Astrocyte (in vitro differentiated cells and primary cell): ENCODE measurements around the gene ZNF277. TPM values are rescaled to one million over a fixed set of nuclear protein-coding genes. Genes with fewer than 3 reads are reported as not detected.

Source experiments
- DNase-seq: peaks from one replicate; pipeline ENCODE4 v3.0.0-alpha.2; 2010; ENCODE audit warnings: low read depth
- FAIRE-seq: peaks from 2 replicates; lab custom pipeline; 2011; peaks lifted over from hg19 to GRCh38; lab: Jason Lieb, UNC
- H2AFZ ChIP-seq: 2 replicates; pipeline ENCODE4 v1.6.0; 2012; ENCODE audit warnings: low read depth, low read length, inconsistent platforms
- H3K27ac ChIP-seq: 2 replicates; pipeline ENCODE4 v1.5.1; 2011; ENCODE audit warnings: low read depth, low read length, inconsistent platforms
- H3K27me3 ChIP-seq: 2 replicates; pipeline ENCODE4 v1.6.0; 2011; ENCODE audit warnings: low read length, inconsistent platforms; ENCODE audit not compliant: insufficient read depth
- H3K36me3 ChIP-seq: 2 replicates; pipeline ENCODE4 v1.5.1; 2011; ENCODE audit warnings: low read length, inconsistent platforms; ENCODE audit not compliant: insufficient read depth
- H3K4me1 ChIP-seq: 2 replicates; pipeline ENCODE4 v1.5.1; 2011; ENCODE audit warnings: low read length, inconsistent platforms; ENCODE audit not compliant: insufficient read depth
- H3K4me2 ChIP-seq: 2 replicates; pipeline ENCODE4 v1.6.0; 2012; ENCODE audit warnings: low read length, inconsistent platforms
- H3K4me3 ChIP-seq: 2 replicates; pipeline ENCODE4 v1.5.1; 2011; ENCODE audit warnings: low read depth, mild to moderate bottlenecking, low read length, inconsistent platforms; ENCODE audit not compliant: insufficient read depth
- H3K79me2 ChIP-seq: 2 replicates; pipeline ENCODE4 v1.6.0; 2012; ENCODE audit warnings: mild to moderate bottlenecking, low read length, inconsistent platforms; ENCODE audit not compliant: insufficient read depth
- H3K9ac ChIP-seq: 2 replicates; pipeline ENCODE4 v1.6.0; 2012; ENCODE audit warnings: mild to moderate bottlenecking, low read length, inconsistent platforms
- H3K9me3 ChIP-seq: 2 replicates; pipeline ENCODE4 v1.5.1; 2012; ENCODE audit warnings: low read depth, mild to moderate bottlenecking, low read length, inconsistent platforms; ENCODE audit not compliant: insufficient read depth
- H4K20me1 ChIP-seq: 2 replicates; pipeline ENCODE4 v1.6.0; 2012; ENCODE audit warnings: low read length, inconsistent platforms; ENCODE audit not compliant: insufficient read depth
- H3K27ac Mint-ChIP-seq: one replicate; pipeline ENCODE4 v1.8.0; 2021; ENCODE audit warnings: mild to moderate bottlenecking, mixed read lengths; ENCODE audit not compliant: unreplicated experiment
- H3K27me3 Mint-ChIP-seq: one replicate; pipeline ENCODE4 v1.8.0; 2021; ENCODE audit warnings: low read depth, mixed read lengths; ENCODE audit not compliant: unreplicated experiment
- H3K36me3 Mint-ChIP-seq: one replicate; pipeline ENCODE4 v1.8.0; 2021; ENCODE audit warnings: low read depth, mixed read lengths; ENCODE audit not compliant: unreplicated experiment
- H3K4me1 Mint-ChIP-seq: one replicate; pipeline ENCODE4 v1.8.0; 2021; ENCODE audit warnings: low read depth, mixed read lengths; ENCODE audit not compliant: unreplicated experiment
- H3K4me3 Mint-ChIP-seq: one replicate; pipeline ENCODE4 v1.8.0; 2021; ENCODE audit warnings: mild to moderate bottlenecking, moderate library complexity, mixed read lengths; ENCODE audit not compliant: unreplicated experiment
- H3K9me3 Mint-ChIP-seq: one replicate; pipeline ENCODE4 v1.8.0; 2021; ENCODE audit warnings: mild to moderate bottlenecking, mixed read lengths; ENCODE audit not compliant: unreplicated experiment
- EZH2 ChIP-seq: IDR thresholded peaks from 2 replicates; pipeline ENCODE4 v1.6.1; 2012; ENCODE audit warnings: mild to moderate bottlenecking, low read length, inconsistent platforms; ENCODE audit not compliant: insufficient read depth
- total RNA-seq: library from RNA; stranded (reverse); gene quantifications from 2 replicates; pipeline ENCODE4 v1.2.1, GENCODE V29; 2021
- TF ChIP-seq, protein P1 (sequence below): IDR thresholded peaks from 2 replicates; pipeline ENCODE4 v1.5.1; 2011; ENCODE audit warnings: low read depth, mild to moderate bottlenecking, inconsistent platforms, low read length, moderate library complexity; ENCODE audit not compliant: insufficient read depth

The ZNF277 gene
- total RNA-seq, 1 donor from 2014 or later = 23.0 TPM

DNA sequence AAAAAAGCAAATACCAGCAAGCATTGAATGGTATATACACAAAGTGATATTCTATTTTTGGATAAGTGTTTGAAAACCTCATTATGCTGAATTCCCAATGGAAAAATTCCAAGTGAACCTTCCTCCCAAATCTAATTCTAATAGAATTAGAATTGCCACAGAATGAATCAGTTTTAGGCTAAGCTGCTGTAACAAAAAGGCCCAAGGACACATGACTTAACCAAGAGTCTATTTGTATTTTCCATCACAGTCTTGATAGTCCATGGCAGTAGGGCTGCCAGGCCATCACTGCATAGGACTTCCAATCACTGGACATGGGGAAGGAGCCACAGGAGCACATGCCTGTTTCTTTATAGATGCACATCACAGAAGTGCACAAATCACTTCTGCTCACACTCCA, 152.6 kb downstream of the ZNF277 start:
- no peak for DNase-seq
- H3K27ac Mint-ChIP-seq = no peak overlapping the region

DNA sequence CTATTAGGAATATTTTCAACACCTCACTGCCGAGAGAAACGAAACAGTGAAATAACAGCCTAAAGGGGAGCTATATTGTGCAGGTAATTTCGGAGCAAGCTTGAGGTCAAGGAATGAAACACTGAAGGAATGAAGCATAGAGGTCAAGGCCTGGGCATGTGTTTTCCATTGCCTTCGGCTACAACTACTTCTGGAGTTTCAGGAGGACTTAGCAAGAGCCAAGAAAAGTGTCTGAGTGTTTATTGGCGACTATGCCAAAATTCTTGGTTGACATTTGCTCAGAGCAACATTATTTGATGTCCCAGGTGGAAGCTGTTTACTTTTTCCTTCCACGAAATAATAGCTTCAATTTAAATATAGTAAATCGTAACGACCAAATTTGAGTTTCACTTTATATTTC, 154.2 kb downstream of the ZNF277 start:
- no peak for FAIRE-seq
- peaks cover 3% of the 10 kb centered on the region for H3K4me1 Mint-ChIP-seq
- H3K4me1 ChIP-seq = no peaks in the 10 kb centered on the region

More for the DNA sequence above, 152.6 kb downstream of the ZNF277 start:
- H3K4me1 ChIP-seq = no peaks in the 10 kb centered on the region
- no peaks in the 10 kb centered on the region for H3K9me3 ChIP-seq
- H3K4me1 Mint-ChIP-seq = peaks cover 3% of the 10 kb centered on the region
- H3K9me3 Mint-ChIP-seq = peaks cover 4% of the 10 kb centered on the region
- TF ChIP-seq, protein P1, sequence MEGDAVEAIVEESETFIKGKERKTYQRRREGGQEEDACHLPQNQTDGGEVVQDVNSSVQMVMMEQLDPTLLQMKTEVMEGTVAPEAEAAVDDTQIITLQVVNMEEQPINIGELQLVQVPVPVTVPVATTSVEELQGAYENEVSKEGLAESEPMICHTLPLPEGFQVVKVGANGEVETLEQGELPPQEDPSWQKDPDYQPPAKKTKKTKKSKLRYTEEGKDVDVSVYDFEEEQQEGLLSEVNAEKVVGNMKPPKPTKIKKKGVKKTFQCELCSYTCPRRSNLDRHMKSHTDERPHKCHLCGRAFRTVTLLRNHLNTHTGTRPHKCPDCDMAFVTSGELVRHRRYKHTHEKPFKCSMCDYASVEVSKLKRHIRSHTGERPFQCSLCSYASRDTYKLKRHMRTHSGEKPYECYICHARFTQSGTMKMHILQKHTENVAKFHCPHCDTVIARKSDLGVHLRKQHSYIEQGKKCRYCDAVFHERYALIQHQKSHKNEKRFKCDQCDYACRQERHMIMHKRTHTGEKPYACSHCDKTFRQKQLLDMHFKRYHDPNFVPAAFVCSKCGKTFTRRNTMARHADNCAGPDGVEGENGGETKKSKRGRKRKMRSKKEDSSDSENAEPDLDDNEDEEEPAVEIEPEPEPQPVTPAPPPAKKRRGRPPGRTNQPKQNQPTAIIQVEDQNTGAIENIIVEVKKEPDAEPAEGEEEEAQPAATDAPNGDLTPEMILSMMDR = no peak
- TF ChIP-seq EZH2 = no peak
- H4K20me1 ChIP-seq = no peaks in the 10 kb centered on the region
- no peak overlapping the region for H3K9ac ChIP-seq
- no peak overlapping the region for H3K4me3 Mint-ChIP-seq
- no peak overlapping the region for H2AFZ ChIP-seq
- no peak overlapping the region for H3K27ac ChIP-seq
- H3K4me3 ChIP-seq = no peak overlapping the region
- no peaks in the 10 kb centered on the region for H3K27me3 ChIP-seq
- no peaks in the 10 kb centered on the region for H3K36me3 Mint-ChIP-seq
- no peaks in the 10 kb centered on the region for H3K79me2 ChIP-seq
- H3K4me2 ChIP-seq = no peak overlapping the region
- no peaks in the 10 kb centered on the region for H3K36me3 ChIP-seq
- FAIRE-seq = no peak
- H3K27me3 Mint-ChIP-seq = no peaks in the 10 kb centered on the region

DNA sequence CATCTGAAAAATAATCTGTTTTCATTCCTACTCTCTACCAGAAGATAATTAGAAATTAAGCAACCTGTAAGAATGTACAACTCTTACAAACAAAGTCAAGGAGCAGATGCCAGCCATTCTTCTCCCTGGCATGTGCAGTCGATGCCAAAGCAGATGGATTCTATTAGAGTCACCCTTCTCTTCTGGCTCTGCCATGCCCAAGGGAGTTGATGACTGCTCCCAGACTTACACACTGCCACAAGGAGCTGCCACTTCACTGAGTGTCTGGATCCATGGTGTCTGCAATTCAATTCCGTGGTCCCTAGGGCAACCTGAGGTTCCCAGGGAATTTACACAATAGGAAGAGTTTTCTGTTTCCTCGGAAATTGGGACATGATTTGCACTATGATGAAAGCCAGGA, 154.7 kb downstream of the ZNF277 start:
- peaks cover 3% of the 10 kb centered on the region for H3K4me1 Mint-ChIP-seq

More for the DNA sequence above, 154.2 kb downstream of the ZNF277 start:
- no peaks in the 10 kb centered on the region for H3K9me3 ChIP-seq
- Mint-ChIP-seq H3K4me3 (no peak overlapping the region), H3K27ac (no peak overlapping the region), H3K27me3 (no peaks in the 10 kb centered on the region), H3K9me3 (peaks cover 4% of the 10 kb centered on the region), H3K36me3 (no peaks in the 10 kb centered on the region)
- H3K27me3 ChIP-seq = no peaks in the 10 kb centered on the region
- H3K4me3 ChIP-seq = no peak overlapping the region
- no peak overlapping the region for H3K9ac ChIP-seq
- H2AFZ ChIP-seq = no peak overlapping the region
- H3K27ac ChIP-seq = no peak overlapping the region
- H3K36me3 ChIP-seq = no peaks in the 10 kb centered on the region
- no peak for TF ChIP-seq EZH2
- TF ChIP-seq, protein P1 = no peak
- no peak overlapping the region for H3K4me2 ChIP-seq
- no peaks in the 10 kb centered on the region for H3K79me2 ChIP-seq
- no peak for DNase-seq
- no peaks in the 10 kb centered on the region for H4K20me1 ChIP-seq

More for the DNA sequence above, 154.7 kb downstream of the ZNF277 start:
- H3K9me3 Mint-ChIP-seq = peaks cover 4% of the 10 kb centered on the region
- no peak overlapping the region for H3K27ac ChIP-seq
- no peak overlapping the region for H3K4me2 ChIP-seq
- H4K20me1 ChIP-seq = no peaks in the 10 kb centered on the region
- H3K27me3 ChIP-seq = no peaks in the 10 kb centered on the region
- H3K4me3 ChIP-seq = no peak overlapping the region
- no peaks in the 10 kb centered on the region for H3K36me3 Mint-ChIP-seq
- no peak for FAIRE-seq
- no peak overlapping the region for H3K9ac ChIP-seq
- DNase-seq = no peak
- H2AFZ ChIP-seq = no peak overlapping the region
- no peak for TF ChIP-seq EZH2
- TF ChIP-seq, protein P1 = no peak
- no peak overlapping the region for H3K27ac Mint-ChIP-seq
- no peak overlapping the region for H3K4me3 Mint-ChIP-seq
- H3K79me2 ChIP-seq = no peaks in the 10 kb centered on the region
- no peaks in the 10 kb centered on the region for H3K36me3 ChIP-seq
- no peaks in the 10 kb centered on the region for H3K9me3 ChIP-seq
- no peaks in the 10 kb centered on the region for H3K27me3 Mint-ChIP-seq
- H3K4me1 ChIP-seq = no peaks in the 10 kb centered on the region
